ENCODE measurements around the gene CSF2.

Gene CSF2

GRCh38 chr5:132057498-132058255 is 15.9 kb upstream of the CSF2 start:
- DNase-seq (ENCODE audit: low spot score), result no peak
- TF ChIP-seq CTCF (IDR thresholded peaks at IDR 0.05; ENCODE audit: borderline replicate concordance, control extremely low read depth, extremely low read depth, insufficient read depth, missing control alignments), result no peak
- in situ Hi-C loops (cut with MboI; ENCODE audit: low sequenced_read_pairs, unreplicated experiment), result no loop called here

GRCh38 chr5:132058646-132059042 is 14.9 kb upstream of the CSF2 start:
- no peak for DNase-seq (ENCODE audit: low spot score)
- in situ Hi-C loops (cut with MboI; ENCODE audit: low sequenced_read_pairs, unreplicated experiment), result no loop called here
- TF ChIP-seq CTCF (IDR thresholded peaks at IDR 0.05; ENCODE audit: borderline replicate concordance, control extremely low read depth, extremely low read depth, insufficient read depth, missing control alignments), result no peak

- DNase-seq (ENCODE audit: low spot score), result peak; percentile 32
- in situ Hi-C loops (cut with MboI; ENCODE audit: low sequenced_read_pairs, unreplicated experiment), result no loop called here
Measured at GRCh38 chr5:132059043-132059695, 14.4 kb upstream of the CSF2 start.

GRCh38 chr5:132059696-132060500 is 13.7 kb upstream of the CSF2 start:
- DNase-seq (ENCODE audit: low spot score), result peak; percentile 23
- TF ChIP-seq CTCF (IDR thresholded peaks at IDR 0.05; ENCODE audit: borderline replicate concordance, control extremely low read depth, extremely low read depth, insufficient read depth, missing control alignments), result no peak
- in situ Hi-C loops (cut with MboI; ENCODE audit: low sequenced_read_pairs, unreplicated experiment), result no loop called here

More at GRCh38 chr5:132059043-132059695, 14.4 kb upstream of the CSF2 start:
- no peak for TF ChIP-seq CTCF (IDR thresholded peaks at IDR 0.05; ENCODE audit: borderline replicate concordance, control extremely low read depth, extremely low read depth, insufficient read depth, missing control alignments)

- no peak for TF ChIP-seq CTCF (IDR thresholded peaks at IDR 0.05; ENCODE audit: borderline replicate concordance, control extremely low read depth, extremely low read depth, insufficient read depth, missing control alignments)
- DNase-seq (ENCODE audit: low spot score), result peak; percentile 13
- in situ Hi-C loops (cut with MboI; ENCODE audit: low sequenced_read_pairs, unreplicated experiment), result no loop called here
Measured at GRCh38 chr5:132060501-132061161, 13.0 kb upstream of the CSF2 start, which contains the start of gene IL3. Gene IL3, plus strand, starts transcription at chr5:132060655. Its CDS starts 52 bp downstream, at chr5:132060707.
